22Rv1 (cell line): Measurements from ENCODE around the gene PDX1.

ENCODE experiments used
- ZFX ChIP-seq: fragments of 450-650 bp; IDR thresholded peaks from 2 replicates; pipeline ENCODE4 v1.6.1; 2017; ENCODE audit warnings: antibody characterized with exemption, borderline replicate concordance
- TF ChIP-seq, protein P1 (sequence below): fragments of 450-650 bp; IDR thresholded peaks from 2 replicates; pipeline ENCODE4 v1.5.1; 2017; ENCODE audit warnings: mild to moderate bottlenecking

DNA sequence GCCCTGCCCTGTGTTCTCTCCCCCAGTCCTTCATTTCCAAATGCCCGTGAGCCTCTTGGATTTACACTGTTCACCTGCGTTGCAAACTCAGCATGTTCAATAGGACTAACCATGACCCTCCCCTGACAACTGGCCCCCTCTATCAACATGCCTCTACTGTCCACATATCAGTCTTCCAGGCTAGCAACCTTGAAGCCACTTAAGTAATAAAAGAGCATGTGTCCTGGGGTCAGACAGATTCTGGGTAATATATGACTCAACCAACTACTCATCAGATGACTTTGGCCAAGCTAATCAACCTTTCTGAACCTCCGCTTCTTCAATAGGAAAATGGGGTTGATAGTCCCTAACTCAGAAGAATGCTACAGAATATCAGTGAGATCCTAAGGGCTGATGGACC is 15.1 kb upstream of the PDX1 start:
- TF ChIP-seq, protein P1, sequence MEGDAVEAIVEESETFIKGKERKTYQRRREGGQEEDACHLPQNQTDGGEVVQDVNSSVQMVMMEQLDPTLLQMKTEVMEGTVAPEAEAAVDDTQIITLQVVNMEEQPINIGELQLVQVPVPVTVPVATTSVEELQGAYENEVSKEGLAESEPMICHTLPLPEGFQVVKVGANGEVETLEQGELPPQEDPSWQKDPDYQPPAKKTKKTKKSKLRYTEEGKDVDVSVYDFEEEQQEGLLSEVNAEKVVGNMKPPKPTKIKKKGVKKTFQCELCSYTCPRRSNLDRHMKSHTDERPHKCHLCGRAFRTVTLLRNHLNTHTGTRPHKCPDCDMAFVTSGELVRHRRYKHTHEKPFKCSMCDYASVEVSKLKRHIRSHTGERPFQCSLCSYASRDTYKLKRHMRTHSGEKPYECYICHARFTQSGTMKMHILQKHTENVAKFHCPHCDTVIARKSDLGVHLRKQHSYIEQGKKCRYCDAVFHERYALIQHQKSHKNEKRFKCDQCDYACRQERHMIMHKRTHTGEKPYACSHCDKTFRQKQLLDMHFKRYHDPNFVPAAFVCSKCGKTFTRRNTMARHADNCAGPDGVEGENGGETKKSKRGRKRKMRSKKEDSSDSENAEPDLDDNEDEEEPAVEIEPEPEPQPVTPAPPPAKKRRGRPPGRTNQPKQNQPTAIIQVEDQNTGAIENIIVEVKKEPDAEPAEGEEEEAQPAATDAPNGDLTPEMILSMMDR = no peak
- no peak for TF ChIP-seq ZFX
